Suppressor macrophage (primary cell): ENCODE results near the gene IL36A.

Source experiments
- DNase-seq, 4 experiments: peaks; one replicate each; pipeline ENCODE4 v3.0.0-alpha.2; 2020 to 2022
- total RNA-seq, 17 experiments: gene quantifications; one replicate each; lab custom pipeline; 2026; ENCODE audit warnings: mixed read lengths in 6 of 17, inconsistent platforms in 3 of 17; lab: John Stamatoyannopoulos, UW

The IL36A gene, protein sequence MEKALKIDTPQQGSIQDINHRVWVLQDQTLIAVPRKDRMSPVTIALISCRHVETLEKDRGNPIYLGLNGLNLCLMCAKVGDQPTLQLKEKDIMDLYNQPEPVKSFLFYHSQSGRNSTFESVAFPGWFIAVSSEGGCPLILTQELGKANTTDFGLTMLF
- total RNA-seq, result 0 to 0.66 (median 0) reads per million in 17 experiments

DNA sequence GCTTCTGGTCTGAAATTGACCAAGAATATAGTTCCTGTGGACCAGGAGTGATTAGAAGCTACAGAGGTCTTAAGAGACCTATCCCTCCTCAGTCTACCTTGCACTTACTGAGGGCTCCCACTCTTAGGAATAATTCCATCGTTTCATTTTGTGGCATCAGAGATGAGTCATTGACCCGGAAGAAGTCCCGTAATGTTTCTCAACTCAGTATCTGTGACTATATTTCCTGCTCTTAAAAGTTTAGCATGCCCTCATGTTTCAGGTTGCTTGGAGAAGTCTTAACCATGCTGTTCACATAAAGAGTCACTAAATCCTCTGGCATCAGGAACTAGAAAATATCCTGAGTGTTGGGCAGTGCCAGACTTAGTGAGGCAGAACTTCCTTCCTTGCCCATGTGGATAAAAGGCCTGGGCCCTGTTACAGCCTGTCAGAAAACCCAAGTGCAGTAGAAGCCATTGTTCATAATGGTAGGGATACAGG, at the start of gene IL36A:
TSS of gene IL36A (plus strand) at position 430 of the 480 bp plus-strand sequence. CDS start 413 bp downstream, outside the sequence.
- DNase-seq, result peak in 1 of 4 experiments; percentile 7

DNA sequence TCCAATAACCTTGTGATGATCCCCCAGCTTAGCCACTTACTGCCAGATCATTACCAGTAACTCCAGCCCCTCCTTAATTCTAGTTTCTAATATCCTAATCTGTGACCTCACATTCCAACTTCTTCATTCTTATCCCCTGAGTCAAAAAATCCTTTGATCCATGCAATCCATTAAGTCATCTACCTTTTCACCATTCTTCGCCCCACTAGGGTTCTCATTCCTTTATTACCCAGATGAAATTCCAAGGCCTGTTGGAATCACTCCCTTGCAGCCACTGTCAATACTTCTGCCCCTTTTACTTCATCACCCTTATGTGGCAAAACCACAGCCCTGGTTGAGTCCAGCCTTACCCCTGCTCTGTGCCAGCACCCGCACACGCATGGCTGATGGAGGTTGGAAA, 47.7 kb upstream of the IL36A start:
- DNase-seq, result no peak

DNA sequence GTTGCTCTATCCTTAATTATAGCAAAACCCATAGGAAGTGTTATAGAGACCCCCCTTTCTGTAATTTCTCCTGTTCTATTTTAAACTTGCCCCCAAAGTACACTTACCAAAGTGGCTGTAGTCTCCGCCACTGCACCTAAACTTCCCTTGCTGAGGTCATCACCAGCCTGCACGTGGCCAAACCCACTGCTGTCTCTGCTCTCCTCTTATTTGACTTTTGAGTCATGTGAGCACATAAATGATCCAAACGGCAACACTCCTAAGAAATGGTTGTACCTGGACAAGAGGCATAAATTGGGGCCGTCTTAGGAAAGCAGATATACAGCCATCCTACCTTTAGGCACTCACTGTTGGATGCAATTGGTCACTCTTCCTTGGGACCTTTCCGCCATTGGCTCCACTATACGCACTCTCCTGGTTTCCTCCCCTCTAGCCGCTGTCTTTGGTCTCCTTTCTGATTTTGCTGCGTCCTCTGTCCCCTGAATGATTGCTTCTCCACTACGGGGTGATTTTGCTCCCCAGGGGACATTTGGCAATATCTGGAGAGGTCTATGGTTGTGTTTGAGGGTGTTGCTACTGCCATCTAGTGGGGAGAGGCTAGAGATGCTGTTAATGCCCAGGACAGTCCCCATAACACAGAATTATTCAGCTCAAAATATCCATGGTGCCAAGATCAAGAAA, 46.7 kb upstream of the IL36A start:
- DNase-seq, result peak; percentile 67 to 84 (median 72)

DNA sequence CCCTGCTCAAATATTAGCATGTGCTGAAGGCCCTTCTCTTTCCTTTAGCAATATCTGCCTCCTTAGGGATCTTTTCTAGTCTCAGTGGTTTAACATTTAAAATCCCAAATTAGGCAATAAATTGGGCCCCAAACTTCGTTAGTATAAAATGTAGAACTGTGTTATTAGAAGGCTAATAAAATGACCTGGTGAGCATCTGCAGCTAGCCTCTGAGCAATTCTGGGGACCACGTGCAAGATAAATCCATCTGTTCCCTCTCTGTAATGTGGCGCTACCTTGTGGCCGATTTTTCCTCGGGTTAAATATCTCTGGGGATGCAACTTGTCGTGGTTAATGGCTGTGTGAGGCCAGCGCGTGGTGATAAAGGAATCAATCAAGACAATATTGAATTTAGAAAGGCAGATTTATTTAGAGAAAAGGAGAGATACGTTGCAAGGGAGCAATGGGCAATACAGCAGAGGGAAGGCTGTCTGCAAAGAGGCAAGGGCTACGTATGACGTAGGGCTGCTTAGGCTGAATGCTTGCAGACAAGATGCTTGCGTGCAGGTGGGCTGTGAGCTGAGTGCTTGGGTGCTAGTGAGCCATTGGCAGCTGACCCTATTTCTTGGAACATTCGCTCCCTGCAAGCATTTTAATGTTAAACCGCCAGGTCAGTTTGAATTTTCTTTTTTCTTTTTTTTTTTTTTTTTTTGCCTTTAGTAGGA, 46.0 kb upstream of the IL36A start:
- peak in 3 of 4 experiments; percentile 6 to 32 (median 21) for DNase-seq

DNA sequence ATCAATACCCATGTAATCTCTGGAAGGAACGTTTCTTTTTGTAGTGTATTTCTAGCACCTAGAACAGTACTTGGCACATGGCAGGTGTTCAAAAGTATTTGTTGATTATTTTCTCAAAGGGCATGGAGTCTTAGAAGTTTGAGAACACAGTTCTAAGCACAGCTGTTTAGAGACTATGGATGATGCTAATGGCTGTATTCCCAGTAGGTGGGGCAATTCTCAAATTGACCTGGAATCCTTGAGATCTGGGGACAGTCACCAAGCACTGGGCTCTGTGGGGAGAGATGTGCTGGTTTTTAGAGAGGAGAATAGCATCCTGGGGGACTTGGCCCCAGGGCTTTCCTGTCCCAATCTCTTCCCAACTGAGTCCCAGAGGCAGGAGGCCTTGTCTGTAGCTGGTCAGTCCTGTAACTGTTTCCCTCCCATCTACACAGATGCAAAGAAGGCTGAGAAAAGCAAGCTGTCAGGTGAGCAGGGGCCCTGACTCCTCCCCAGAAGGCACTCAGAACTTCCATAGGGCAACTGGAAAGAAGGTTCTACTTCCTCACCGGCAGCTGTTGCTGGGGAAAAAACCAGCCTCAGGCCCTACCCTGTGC, 44.9 kb upstream of the IL36A start:
- DNase-seq, result peak in 1 of 4 experiments; percentile 8

DNA sequence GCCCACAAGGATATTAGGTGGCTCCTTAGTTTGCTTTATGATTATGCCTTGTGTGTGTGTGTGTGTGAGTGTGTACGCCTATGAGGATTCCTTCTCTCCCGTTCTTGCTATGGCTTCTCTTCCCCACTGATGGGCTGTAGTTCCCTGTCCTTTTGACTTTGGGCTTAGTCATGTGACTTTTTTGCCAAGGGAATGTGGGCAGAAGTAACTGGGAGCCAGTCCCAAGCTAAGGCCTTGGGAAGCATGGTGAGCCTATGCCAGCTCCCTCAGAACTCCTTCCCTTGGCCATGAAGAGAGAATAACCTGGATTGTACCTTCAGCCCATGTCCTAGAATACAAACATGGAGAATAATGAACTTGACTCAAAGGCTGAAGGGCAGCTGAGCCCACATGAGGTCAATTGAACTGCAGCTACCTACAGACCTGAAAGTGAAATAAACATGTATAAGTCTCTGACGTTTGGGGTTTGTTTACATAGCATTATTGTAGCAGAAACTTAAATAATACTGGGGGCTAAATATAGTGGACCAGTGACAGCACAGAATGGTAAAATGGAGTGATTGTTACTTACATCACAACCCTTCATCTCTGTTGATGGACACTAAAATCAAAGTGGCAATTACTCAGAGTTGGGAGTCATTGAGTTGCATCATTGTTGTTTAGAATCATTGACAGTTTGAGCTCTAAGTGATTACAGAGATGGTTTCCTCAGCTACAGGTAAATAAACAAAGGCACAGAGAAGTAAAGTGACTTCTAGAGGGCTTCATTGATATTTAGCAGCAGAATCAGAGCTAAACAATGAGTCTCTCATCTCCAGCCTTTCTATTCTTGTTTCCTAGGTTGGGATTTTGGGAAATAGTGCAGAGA, 42.7 kb upstream of the IL36A start:
- peak in 1 of 4 experiments; percentile 11 for DNase-seq

DNA sequence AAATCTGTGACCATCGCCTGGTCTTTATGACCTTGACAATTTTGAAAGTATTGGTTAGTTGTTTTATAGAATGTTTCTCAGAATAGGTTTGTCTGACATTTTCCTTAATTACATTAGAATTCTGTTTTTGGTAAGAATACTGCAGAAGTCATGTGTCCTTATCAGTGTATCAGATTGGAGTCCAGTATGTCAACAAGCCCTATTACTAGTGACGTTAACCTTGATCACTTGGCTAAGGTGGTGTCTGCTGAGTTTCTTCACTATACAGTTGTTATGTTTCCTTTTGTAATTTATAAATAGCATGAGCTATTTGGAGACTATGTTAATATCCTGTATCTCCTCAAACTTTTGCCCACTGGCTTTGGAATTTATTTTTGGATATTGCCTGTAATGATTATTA, 38.2 kb upstream of the IL36A start:
- DNase-seq, result no peak

DNA sequence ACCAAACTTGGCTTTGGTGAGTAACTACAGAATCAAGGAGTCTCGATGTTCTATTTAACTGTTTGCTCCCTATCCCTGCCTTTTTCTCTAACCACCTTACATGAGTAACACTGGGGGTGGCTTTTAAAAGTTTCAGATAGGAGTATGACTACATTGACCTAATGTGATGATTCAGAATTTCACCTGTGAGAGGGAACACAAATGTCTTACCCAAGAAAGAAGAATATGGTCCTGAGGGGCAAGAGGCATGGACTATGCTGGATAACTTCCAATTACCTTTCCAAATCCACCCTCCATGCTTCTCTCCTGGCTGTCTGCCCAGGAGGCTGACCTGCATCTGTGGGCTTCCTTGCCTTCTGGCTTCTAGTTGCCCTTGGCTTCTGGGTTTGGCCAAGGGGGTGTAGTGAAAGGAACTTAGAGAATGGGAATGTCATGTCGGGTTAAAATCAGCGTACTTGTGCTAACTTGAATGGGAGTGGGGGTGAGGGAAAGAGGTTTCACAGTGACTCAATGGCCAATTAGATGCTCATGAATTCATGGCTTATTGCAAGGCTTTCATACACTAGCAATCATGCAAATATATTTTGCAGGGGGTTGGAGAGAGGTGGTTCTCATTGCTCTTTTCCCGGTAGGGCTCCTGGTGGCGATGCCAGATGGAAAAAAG, 32.7 kb upstream of the IL36A start:
- no peak for DNase-seq

DNA sequence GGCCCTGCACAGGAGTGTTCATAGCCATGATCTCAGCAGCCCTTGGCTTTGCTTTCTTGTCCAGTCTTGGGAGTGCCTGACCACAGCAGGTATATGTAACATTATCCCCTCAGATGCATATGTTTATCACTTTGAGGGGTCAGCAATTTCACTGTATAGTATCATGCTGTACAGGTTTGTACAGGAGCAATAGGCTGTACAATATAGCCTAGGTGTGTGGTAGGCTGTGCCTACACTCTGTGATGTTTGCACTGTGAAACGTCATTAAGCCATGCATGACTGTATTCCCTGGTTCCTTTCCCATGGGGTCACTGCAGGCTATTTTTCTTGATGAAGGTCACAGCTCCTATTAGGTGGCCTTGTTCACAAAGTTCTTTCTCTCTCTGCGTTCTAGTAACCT, 32.1 kb upstream of the IL36A start:
- DNase-seq, result no peak

DNA sequence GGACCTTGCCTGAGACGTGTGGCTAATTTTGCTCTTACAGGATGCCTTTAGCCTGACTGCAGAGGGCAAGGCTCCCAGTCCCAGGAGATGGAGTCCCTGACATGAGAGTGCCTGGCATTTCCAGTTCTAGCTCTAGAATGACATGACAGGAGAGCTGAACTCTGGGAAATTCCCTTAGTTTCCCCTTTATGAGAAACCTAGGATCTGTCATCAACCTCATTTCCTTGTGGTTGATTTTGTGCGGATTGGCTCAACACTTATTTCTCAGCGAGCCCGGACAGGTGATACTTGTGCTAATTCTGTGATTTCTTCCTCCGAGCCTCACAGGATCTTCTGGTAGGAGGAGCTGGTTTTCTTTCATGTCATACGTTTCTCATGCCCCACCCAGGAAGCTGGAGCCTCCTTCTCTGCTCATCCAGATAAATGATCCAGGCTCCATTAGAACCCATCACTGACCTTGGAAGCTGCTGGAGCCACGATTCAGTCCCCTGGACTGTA, 27.7 kb upstream of the IL36A start, which contains the start of gene IL36G:
TSS of gene IL36G (plus strand) at position 448 of the 498 bp plus-strand sequence. CDS start 633 bp downstream, outside the sequence.
- no peak for DNase-seq

DNA sequence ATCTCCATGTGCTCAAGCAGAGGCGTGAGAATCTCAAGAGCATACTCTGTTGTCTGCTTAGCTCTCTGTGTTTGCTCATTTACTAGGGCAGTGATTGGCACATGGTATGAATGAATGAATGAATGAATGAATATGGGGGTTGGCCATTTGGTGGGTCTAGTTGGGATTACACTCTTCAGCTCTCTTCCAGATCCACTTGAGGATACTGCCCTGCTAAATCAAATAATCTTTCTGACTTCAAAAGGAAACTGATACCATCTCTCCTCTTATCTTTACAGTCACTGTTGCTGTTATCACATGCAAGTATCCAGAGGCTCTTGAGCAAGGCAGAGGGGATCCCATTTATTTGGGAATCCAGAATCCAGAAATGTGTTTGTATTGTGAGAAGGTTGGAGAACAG, 25.5 kb upstream of the IL36A start:
- DNase-seq, result no peak

DNA sequence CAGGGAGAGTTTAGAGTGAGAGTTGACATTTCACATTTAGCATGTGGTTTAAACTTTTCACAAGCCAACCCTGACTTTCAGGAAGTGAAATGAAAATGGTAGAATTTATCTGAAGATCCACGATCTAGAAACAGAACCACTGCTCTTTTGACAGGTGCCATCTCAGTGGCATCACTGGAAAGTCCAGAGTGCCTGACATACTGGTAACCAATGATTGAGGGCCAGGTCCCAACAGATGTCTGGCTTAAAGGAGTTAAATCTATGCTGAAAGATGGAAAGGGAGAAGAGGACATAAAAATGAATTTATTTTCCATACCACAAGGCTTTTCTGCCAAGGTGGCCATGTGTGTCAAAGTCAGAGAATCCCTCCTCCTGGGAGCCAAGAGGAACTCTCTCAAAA, 24.7 kb upstream of the IL36A start:
- no peak for DNase-seq

DNA sequence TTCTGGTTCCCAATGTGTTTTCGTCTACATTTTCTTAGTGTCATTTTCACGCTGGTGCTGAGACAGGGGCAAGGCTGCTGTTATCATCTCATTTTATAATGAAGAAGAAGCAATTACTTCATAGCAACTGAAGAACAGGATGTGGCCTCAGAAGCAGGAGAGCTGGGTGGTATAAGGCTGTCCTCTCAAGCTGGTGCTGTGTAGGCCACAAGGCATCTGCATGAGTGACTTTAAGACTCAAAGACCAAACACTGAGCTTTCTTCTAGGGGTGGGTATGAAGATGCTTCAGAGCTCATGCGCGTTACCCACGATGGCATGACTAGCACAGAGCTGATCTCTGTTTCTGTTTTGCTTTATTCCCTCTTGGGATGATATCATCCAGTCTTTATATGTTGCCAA, 20.2 kb upstream of the IL36A start:
- no peak for DNase-seq

DNA sequence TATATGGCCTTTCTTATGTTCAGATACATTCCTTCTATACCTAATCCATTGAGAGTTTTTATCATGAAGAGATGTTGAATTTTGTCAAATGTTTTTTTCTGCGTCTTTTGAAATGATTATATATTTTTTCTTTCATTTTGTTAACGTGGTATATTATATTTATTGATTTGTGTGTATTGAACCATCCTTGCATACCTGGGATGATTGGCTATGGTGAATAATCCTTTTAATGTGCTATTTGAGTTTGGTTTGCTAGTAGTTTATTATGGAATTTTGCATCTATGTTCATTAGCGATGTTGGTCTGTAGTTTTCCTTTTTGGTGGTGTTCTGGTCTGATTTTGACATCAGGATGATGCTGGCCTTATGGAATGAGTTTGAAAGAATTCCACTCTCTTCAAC, 15.6 kb upstream of the IL36A start:
- DNase-seq, result no peak

DNA sequence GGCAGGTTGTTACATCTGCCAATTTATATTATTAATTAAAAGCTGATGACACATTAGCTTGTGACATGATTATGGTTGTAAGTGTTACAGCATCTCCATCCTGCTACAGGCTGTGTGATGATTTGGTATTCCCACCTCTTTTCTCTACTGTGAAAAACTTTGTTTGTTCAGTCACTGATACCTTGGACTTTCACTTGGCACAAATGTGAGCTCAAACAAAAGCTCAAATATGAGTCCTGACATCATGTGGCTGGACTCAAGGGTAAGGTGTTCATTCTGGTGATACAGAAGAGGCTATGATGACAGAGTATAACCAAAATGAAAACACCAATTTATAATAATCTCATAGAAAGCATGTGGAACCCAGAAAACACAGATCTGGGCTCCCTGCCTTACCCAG, 11.4 kb upstream of the IL36A start:
- DNase-seq, result no peak

DNA sequence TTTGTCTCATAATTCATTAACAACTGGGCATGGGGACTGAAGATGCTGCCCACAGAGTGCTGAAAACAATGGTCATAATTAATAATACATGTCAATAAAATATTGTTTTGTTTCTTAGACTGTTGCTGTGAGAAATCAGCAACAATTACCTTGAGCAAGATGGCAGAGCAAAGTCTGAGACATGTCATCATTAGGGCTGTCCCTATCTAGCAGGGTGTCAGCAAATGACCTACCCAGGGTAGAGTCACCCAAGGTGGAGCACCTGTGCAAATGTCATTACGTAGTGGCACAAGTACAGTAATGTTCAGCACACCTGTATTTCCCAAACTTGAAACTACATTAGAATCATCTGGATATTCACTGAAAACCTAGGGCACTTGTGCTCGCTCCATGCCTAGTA, 10.6 kb upstream of the IL36A start:
- no peak for DNase-seq

DNA sequence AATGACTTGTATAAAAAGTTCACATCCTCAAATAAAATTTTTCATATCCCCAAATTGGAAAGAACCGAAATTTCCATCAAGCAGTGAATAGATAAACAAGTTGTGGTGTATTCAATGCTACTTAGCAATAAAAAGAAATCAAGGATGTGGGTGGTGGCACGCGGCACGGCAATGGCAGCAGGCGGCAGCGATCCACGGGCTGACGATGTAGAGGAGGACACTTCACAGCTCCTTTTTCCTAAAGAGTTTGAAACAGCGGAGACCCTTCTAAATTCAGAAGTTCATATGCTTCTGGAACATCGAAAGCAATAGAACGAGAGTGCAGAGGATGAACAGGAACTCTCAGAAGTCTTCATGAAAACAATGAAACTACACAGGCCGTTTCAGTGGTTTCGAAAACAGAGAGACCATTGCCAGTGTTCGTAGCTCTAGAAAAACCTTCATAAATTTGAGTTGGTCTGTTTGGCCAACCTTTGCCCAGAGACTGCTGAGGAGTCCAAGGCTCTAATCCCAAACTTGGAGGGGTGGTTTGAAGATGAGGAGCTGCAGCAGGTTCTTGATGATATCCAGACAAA, 9.8 kb upstream of the IL36A start:
- no peak for DNase-seq

DNA sequence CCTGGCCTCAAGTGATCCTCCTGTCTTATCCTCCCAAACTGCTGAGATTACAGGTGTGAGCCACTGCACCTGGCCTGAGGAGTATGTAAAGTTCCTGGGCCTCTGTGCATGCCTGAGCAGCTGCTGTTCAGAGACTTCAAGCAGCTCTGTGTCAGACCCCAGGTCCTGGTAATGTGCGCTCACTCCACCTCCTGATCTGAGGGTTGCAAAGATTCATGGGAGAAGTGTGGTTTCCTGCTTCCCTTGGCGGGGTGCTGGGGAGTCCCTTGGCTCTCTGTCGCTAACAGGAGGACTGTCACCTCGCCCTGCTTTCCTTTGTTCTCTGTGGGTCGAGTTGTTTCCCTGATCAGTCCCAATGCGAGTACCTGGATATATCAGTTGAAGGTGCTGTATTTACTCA, 8.6 kb upstream of the IL36A start:
- no peak for DNase-seq

DNA sequence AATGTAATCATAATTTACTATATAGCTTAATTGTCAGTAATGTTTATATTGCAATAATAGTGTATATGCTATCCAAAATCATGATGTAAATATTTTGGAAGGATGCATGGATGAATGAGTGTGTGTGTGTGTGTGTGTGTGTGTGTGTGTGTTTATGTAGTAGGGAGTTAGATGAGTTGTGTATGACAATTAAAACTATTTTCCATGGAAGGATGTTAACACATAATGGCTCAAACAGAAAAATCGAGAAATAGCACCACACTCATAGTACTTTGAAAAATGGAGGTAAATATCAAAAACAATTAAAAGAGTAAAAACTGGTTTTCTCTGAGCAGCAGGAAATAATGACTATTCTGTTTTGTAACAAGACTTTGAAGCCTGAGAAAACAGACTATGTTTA, 8.1 kb upstream of the IL36A start:
- no peak for DNase-seq

DNA sequence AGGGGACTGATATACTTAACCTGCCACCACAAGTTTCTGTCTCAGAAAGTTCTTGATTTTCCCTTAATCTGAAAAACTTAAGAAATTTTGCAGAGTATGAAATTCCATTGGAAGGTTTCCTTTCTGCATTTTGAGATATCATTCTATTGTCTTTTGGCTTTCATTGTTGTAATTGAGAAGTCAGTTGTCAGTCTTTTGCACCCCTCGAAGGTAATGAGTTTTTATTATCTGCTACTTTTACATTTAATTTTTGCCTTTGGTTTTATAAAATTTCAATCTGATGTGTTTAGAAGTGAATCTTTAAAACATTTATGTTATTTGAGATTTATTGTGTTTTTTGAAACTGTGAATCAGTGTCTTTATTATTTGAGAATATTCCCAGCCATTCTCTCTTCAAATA, 4.8 kb upstream of the IL36A start:
- DNase-seq, result no peak

DNA sequence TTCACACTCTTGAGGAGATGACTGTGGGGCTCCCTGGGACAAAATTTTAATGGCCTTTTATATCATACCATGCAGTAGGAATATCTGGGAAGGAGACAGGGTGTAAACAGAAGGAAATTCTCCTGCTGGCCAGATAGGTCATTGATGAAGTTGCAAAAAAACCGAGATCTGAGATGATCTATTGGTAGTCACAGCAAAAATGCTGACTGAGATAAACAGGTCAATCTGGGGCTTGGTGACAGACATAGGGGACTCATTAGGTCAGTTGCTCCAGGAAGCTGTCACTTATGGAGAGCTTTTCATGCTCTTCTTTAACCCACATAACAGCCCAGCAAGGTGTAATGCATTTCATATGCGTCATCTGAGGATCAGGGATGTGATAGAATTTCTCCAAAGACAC, 2.6 kb upstream of the IL36A start:
- no peak for DNase-seq
